Esophagus squamous epithelium (tissue), 5 donors: ENCODE data around the gene FAM241B. TPM values are rescaled to one million over a fixed set of nuclear protein-coding genes. Genes with fewer than 3 reads are reported as not detected.

ENCODE experiments used
- DNase-seq: peaks from one replicate; lab custom pipeline; 2025; lab: John Stamatoyannopoulos, UW
- H3K27ac ChIP-seq, 4 donors: fragments of 200-600 bp; sonication (generic); one replicate each; pipeline ENCODE4 v1.5.1; 2016 to 2019; ENCODE audit warnings: mild to moderate bottlenecking in 1 of 4
- H3K27me3 ChIP-seq, 4 donors: fragments of 200-600 bp; sonication (generic); 1 replicate in 3 of 4; 2 replicates in 1 of 4; pipeline versions ENCODE4 v1.5.1 to v1.6.0; 2017 to 2021; ENCODE audit warnings: antibody characterized with exemption in 1 of 4
- H3K36me3 ChIP-seq, 3 donors: fragments of 200-600 bp; sonication (generic); one replicate each; pipeline ENCODE4 v1.5.1; 2016 to 2019
- H3K4me1 ChIP-seq, 3 donors: fragments of 200-600 bp; sonication (generic); one replicate each; pipeline ENCODE4 v1.5.1; 2017 to 2019
- H3K4me3 ChIP-seq, 4 donors: fragments of 200-600 bp; sonication (generic); 1 replicate in 3 of 4; 2 replicates in 1 of 4; pipeline ENCODE4 v1.5.1; 2016 to 2019; ENCODE audit warnings: mild to moderate bottlenecking in 2 of 4, moderate library complexity in 1 of 4
- H3K9me3 ChIP-seq, 3 donors: fragments of 200-600 bp; sonication (generic); one replicate each; pipeline ENCODE4 v1.5.1; 2016 to 2019
- POLR2A ChIP-seq, 4 donors: fragments of 450-650 bp; IDR thresholded peaks; one replicate each; pipeline ENCODE4 v1.6.1; 2017; ENCODE audit warnings: antibody characterized with exemption in 4 of 4, mild to moderate bottlenecking in 4 of 4, moderate library complexity in 3 of 4
- WGBS, 2 donors: methylation state at CpG; one replicate each; pipeline ENCODE4 v1.1.5; 2018; 5-methylcytosine and 5-hydroxymethylcytosine counted together
- intact Hi-C: fragments of 100-400 bp; cut with DNase I; formaldehyde crosslinking; loops from one replicate; pipeline ENCODE4 v1.15.0; 2022
- total RNA-seq, 4 donors: library from RNA; depleted of rRNA; stranded (reverse); fragments of >200 nt; gene quantifications; one replicate each; pipeline ENCODE4 v1.1.0, GENCODE V29; 2016
- TF ChIP-seq, protein P1 (sequence below), 6 experiments: fragments of 450-650 bp in 4 of 6; fragments of 200-600 bp in 2 of 6; sonication (generic) in 2 of 6; IDR thresholded peaks; one replicate each; pipeline ENCODE4 v1.5.1; 2016 to 2019; ENCODE audit warnings: antibody characterized with exemption in 6 of 6, mild to moderate bottlenecking in 4 of 6, moderate library complexity in 4 of 6
- donor health status: DM: yes; HTN: yes; CAD: no.

FAM241B gene
- total RNA-seq, 4 donors from 2014 or later = 1.2 to 1.7 (median 1.3) TPM; not detected in 1

- DNase-seq = no peak
- Histone ChIP-seq H3K27me3 (peaks cover 0 to 51% (median 0%) of the 10 kb centered on the region in 4 donors), H3K4me1 (no peaks in the 10 kb centered on the region), H3K36me3 (no peaks in the 10 kb centered on the region), H3K9me3 (no peaks in the 10 kb centered on the region), H3K27ac (no peak overlapping the region), H3K4me3 (no peak overlapping the region)
- intact Hi-C loops = no loop called here
- TF ChIP-seq, protein P1, sequence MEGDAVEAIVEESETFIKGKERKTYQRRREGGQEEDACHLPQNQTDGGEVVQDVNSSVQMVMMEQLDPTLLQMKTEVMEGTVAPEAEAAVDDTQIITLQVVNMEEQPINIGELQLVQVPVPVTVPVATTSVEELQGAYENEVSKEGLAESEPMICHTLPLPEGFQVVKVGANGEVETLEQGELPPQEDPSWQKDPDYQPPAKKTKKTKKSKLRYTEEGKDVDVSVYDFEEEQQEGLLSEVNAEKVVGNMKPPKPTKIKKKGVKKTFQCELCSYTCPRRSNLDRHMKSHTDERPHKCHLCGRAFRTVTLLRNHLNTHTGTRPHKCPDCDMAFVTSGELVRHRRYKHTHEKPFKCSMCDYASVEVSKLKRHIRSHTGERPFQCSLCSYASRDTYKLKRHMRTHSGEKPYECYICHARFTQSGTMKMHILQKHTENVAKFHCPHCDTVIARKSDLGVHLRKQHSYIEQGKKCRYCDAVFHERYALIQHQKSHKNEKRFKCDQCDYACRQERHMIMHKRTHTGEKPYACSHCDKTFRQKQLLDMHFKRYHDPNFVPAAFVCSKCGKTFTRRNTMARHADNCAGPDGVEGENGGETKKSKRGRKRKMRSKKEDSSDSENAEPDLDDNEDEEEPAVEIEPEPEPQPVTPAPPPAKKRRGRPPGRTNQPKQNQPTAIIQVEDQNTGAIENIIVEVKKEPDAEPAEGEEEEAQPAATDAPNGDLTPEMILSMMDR (IDR thresholded peaks at IDR 0.05) = no peak
- TF ChIP-seq POLR2A (IDR thresholded peaks at IDR 0.05) = no peak
- 58 to 64% methylated on average over 5 of the region's 5 CpGs for WGBS, 2 donors
These were observed 29.2 kb upstream of the FAM241B start for GRCh38 chr10:69600761-69601330.

GRCh38 chr10:69609077-69609476 lies 21.0 kb upstream of the FAM241B start:
- Histone ChIP-seq H3K36me3 (no peaks in the 10 kb centered on the region), H3K4me1 (peaks cover 0 to 15% (median 0%) of the 10 kb centered on the region in 3 donors), H3K9me3 (peaks cover 0 to 3% (median 0%) of the 10 kb centered on the region in 3 donors), H3K27me3 (peaks cover 0 to 11% (median 0%) of the 10 kb centered on the region in 4 donors), H3K27ac (no peak overlapping the region), H3K4me3 (no peak overlapping the region)
- WGBS, 2 donors = 48 to 50% methylated on average over 1 of the region's 1 CpG
- TF ChIP-seq, protein P1 (IDR thresholded peaks at IDR 0.05) = no peak
- no peak for TF ChIP-seq POLR2A (IDR thresholded peaks at IDR 0.05)
- DNase-seq = no peak
- intact Hi-C loops = no loop called here

- Histone ChIP-seq H3K27ac (peak overlapping the region in 1 of 4 donors; percentile 26), H3K4me1 (peaks cover 0 to 15% (median 0%) of the 10 kb centered on the region in 3 donors), H3K9me3 (peaks cover 0 to 3% (median 0%) of the 10 kb centered on the region in 3 donors), H3K36me3 (no peaks in the 10 kb centered on the region), H3K27me3 (no peaks in the 10 kb centered on the region), H3K4me3 (no peak overlapping the region)
- DNase-seq = no peak
- intact Hi-C loops = no loop called here
- TF ChIP-seq, protein P1 (IDR thresholded peaks at IDR 0.05) = no peak
These were observed 17.3 kb upstream of the FAM241B start for GRCh38 chr10:69612760-69613159.

DNA sequence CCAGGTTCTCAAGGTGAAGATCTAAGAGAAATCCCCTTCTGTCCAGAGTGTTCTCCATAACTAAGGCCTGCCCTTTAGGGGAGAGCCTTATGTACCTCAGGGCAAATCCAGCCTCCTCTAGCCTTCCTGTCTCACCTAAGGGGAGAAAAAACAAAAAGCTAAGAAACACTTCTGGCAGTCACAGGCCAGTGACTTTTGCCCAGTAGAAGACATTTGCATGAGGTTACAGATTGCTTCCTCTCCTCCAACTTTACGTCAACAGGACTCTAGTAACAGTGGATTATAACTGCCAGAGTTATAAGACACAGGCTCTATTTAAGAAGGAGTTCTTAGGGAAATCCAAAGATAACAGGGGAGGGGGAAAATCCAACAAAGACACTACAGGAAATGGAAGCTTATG lies 15.9 kb upstream of the FAM241B start:
- H3K9me3 ChIP-seq = peaks cover 0 to 3% (median 0%) of the 10 kb centered on the region in 3 donors
- H3K27ac ChIP-seq = no peak overlapping the region
- TF ChIP-seq POLR2A (IDR thresholded peaks at IDR 0.05) = no peak
- TF ChIP-seq, protein P1 (IDR thresholded peaks at IDR 0.05) = no peak
- 67 to 85% methylated on average over 1 of the region's 1 CpG for WGBS, 2 donors
- intact Hi-C loops = no loop called here
- no peaks in the 10 kb centered on the region for H3K36me3 ChIP-seq
- H3K4me3 ChIP-seq = no peak overlapping the region
- DNase-seq = no peak
- no peaks in the 10 kb centered on the region for H3K27me3 ChIP-seq
- peaks cover 0 to 15% (median 0%) of the 10 kb centered on the region in 3 donors for H3K4me1 ChIP-seq

GRCh38 chr10:69616358-69616757 lies 13.7 kb upstream of the FAM241B start:
- TF ChIP-seq, protein P1 (IDR thresholded peaks at IDR 0.05) = no peak
- no peak for TF ChIP-seq POLR2A (IDR thresholded peaks at IDR 0.05)
- no peak overlapping the region for H3K27ac ChIP-seq
- H3K36me3 ChIP-seq = no peaks in the 10 kb centered on the region
- no peaks in the 10 kb centered on the region for H3K9me3 ChIP-seq
- H3K4me3 ChIP-seq = no peak overlapping the region
- H3K27me3 ChIP-seq = peaks cover 0 to 10% (median 0%) of the 10 kb centered on the region in 4 donors
- WGBS, 2 donors = 85 to 86% methylated on average over 3 to 4 of the region's 4 CpGs
- intact Hi-C loops = no loop called here
- peaks cover 0 to 15% (median 0%) of the 10 kb centered on the region in 3 donors for H3K4me1 ChIP-seq
- no peak for DNase-seq
